DOHH2 (cell line): ENCODE results near the gene C4BPA.

Experiments used
- EZH2phosphoT487 ChIP-seq: fragments of 200-600 bp; sonication (generic); IDR thresholded peaks from 2 replicates; pipeline ENCODE4 v1.6.1; 2017; ENCODE audit warnings: borderline replicate concordance, mild to moderate bottlenecking, antibody characterized with exemption, low read length, moderate library complexity, mixed read lengths
- TF ChIP-seq, protein P1 (sequence below): fragments of 200-600 bp; sonication (generic); IDR thresholded peaks from one replicate; pipeline ENCODE4 v1.5.1; 2014; ENCODE audit warnings: antibody characterized with exemption, mild to moderate bottlenecking, low read depth, low read length; ENCODE audit not compliant: poor library complexity, severe bottlenecking

DNA sequence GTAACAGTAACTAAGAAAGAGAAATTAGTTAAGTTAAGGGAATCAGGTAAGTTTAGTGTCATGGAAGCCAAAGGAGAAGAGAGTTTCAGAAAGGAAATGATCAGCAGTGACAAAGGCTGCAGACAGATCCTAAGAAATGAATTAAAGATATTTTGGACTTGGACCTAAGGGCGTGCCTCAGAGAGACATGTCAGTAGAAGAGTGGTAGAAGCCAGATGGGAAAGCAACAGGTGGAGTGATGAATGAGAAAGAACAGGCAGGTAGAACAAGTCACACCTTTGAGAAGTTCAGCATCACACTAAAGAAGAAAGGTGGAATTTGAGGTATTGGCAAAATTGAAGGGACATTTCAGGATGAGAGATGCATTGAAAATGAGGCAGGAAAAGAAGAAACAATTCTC lies 1.4 kb upstream of the C4BPA start:
- TF ChIP-seq, protein P1, sequence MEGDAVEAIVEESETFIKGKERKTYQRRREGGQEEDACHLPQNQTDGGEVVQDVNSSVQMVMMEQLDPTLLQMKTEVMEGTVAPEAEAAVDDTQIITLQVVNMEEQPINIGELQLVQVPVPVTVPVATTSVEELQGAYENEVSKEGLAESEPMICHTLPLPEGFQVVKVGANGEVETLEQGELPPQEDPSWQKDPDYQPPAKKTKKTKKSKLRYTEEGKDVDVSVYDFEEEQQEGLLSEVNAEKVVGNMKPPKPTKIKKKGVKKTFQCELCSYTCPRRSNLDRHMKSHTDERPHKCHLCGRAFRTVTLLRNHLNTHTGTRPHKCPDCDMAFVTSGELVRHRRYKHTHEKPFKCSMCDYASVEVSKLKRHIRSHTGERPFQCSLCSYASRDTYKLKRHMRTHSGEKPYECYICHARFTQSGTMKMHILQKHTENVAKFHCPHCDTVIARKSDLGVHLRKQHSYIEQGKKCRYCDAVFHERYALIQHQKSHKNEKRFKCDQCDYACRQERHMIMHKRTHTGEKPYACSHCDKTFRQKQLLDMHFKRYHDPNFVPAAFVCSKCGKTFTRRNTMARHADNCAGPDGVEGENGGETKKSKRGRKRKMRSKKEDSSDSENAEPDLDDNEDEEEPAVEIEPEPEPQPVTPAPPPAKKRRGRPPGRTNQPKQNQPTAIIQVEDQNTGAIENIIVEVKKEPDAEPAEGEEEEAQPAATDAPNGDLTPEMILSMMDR = no peak
- TF ChIP-seq EZH2phosphoT487 = no peak
